Measurements from ENCODE around the gene RASSF6. TPM values are rescaled to one million over a fixed set of nuclear protein-coding genes. Genes with fewer than 3 reads are reported as not detected.

The RASSF6 gene
- total RNA-seq, 1 experiment from 2014 or later: 1.1 TPM

GRCh38 chr4:73609706-73610105, 10.5 kb downstream of the RASSF6 start:
- Histone ChIP-seq H3K9me2 (replicated peaks; ENCODE audit: low read length) (no peaks in the 10 kb centered on the region; the same call in 1 of the 2 replicates), H3K9ac (ENCODE audit: low read length) (0 out of 2 replicates have a peak overlapping the region, but pooled peaks have one; percentile 2), H3K4me2 (ENCODE audit: low read length) (peak overlapping the region; percentile 55), H3K4me1 (ENCODE audit: insufficient read depth, low read length) (peaks cover 64% of the 10 kb centered on the region), H3K79me2 (ENCODE audit: low read length) (no peaks in the 10 kb centered on the region), H2AFZ (ENCODE audit: low read length) (no peak overlapping the region), H3K4me3 (ENCODE audit: low read length) (no peak overlapping the region), H3K27ac (ENCODE audit: low read length) (peak overlapping the region; percentile 54), H3K36me3 (ENCODE audit: low read depth, low read length) (no peaks in the 10 kb centered on the region), H3K9me3 (ENCODE audit: low read length) (no peaks in the 10 kb centered on the region), H3F3A (ENCODE audit: low read length, unreplicated experiment) (peaks cover 3% of the 10 kb centered on the region), H4K20me1 (ENCODE audit: low read length) (no peaks in the 10 kb centered on the region), H3K27me3 (ENCODE audit: low read length) (no peaks in the 10 kb centered on the region)
- TF ChIP-seq EZH2phosphoT487 (IDR thresholded peaks at IDR 0.05; ENCODE audit: borderline replicate concordance, low read length) (no peak), EZH2 (IDR thresholded peaks at IDR 0.05; ENCODE audit: low read length, unreplicated experiment) (no peak)
- CTCF ChIA-PET: no interaction called here
- DNase-seq (peak; percentile 28), ATAC-seq (no peak)
- POLR2A ChIA-PET (ENCODE audit: unreplicated experiment): interaction anchor here (0.6 to 0.7 kb wide), 2 partner anchors 11 to 67 kb away, joined by 4 read pairs; no protein-coding TSS in a partner anchor
- no TSS peak for BruUV-seq (replicated peaks)
- intact Hi-C loops (cut with micrococcal nuclease): loop anchor here (2.0 to 5.0 kb wide), 2 partner anchors 15 to 233 kb away; no protein-coding TSS in a partner anchor

GRCh38 chr4:73608689-73609594, 11.3 kb downstream of the RASSF6 start:
- H3K27ac ChIP-seq (ENCODE audit: low read length): peak overlapping the region; percentile 54
- H3K36me3 ChIP-seq (ENCODE audit: low read depth, low read length): no peaks in the 10 kb centered on the region
- H3K27me3 ChIP-seq (ENCODE audit: low read length): no peaks in the 10 kb centered on the region
- intact Hi-C loops (cut with micrococcal nuclease): loop anchor here (2.0 to 5.0 kb wide), 2 partner anchors 14 to 233 kb away; no protein-coding TSS in a partner anchor
- H2AFZ ChIP-seq (ENCODE audit: low read length): no peak overlapping the region
- no peaks in the 10 kb centered on the region for H3K9me3 ChIP-seq (ENCODE audit: low read length)
- TF ChIP-seq EZH2phosphoT487 (IDR thresholded peaks at IDR 0.05; ENCODE audit: borderline replicate concordance, low read length): no peak
- no peak for TF ChIP-seq EZH2 (IDR thresholded peaks at IDR 0.05; ENCODE audit: low read length, unreplicated experiment)
- TF ChIP-seq CTCF (conservative IDR thresholded peaks at IDR 0.05; ENCODE audit: low read depth, low read length): no peak
- H3K9me2 ChIP-seq (replicated peaks; ENCODE audit: low read length): no peaks in the 10 kb centered on the region; the same call in 1 of the 2 replicates
- no peaks in the 10 kb centered on the region for H3K79me2 ChIP-seq (ENCODE audit: low read length)
- ChIA-PET CTCF (no interaction called here), POLR2A (ENCODE audit: unreplicated experiment) (interaction anchor here (0.6 to 0.7 kb wide), 5 partner anchors 12 to 429 kb away, joined by 3 to 5 read pairs (median 4); partner anchors contain the start of gene CXCL3)
- peaks cover 3% of the 10 kb centered on the region for H3F3A ChIP-seq (ENCODE audit: low read length, unreplicated experiment)
- peaks cover 68% of the 10 kb centered on the region for H3K4me1 ChIP-seq (ENCODE audit: insufficient read depth, low read length)
- H3K4me3 ChIP-seq (ENCODE audit: low read length): no peak overlapping the region
- H3K9ac ChIP-seq (ENCODE audit: low read length): peak overlapping the region; percentile 8; the same call in 1 of the 2 replicates
- H3K4me2 ChIP-seq (ENCODE audit: low read length): peak overlapping the region; percentile 63
- ATAC-seq: peak; percentile 87
- no peaks in the 10 kb centered on the region for H4K20me1 ChIP-seq (ENCODE audit: low read length)
- DNase-seq: peak; percentile 90
- BruUV-seq (replicated peaks): no TSS peak

GRCh38 chr4:73607375-73608033, 12.7 kb downstream of the RASSF6 start:
- H3K9me2 ChIP-seq (replicated peaks; ENCODE audit: low read length): no peaks in the 10 kb centered on the region
- no peak overlapping the region for H3K9ac ChIP-seq (ENCODE audit: low read length)
- no peaks in the 10 kb centered on the region for H3K79me2 ChIP-seq (ENCODE audit: low read length)
- H3F3A ChIP-seq (ENCODE audit: low read length, unreplicated experiment): peaks cover 3% of the 10 kb centered on the region
- intact Hi-C loops (cut with micrococcal nuclease): loop anchor here (2.0 to 5.0 kb wide), 2 partner anchors 13 to 235 kb away; no protein-coding TSS in a partner anchor
- DNase-seq (peak; percentile 62), ATAC-seq (peak; percentile 54)
- H3K36me3 ChIP-seq (ENCODE audit: low read depth, low read length): no peaks in the 10 kb centered on the region
- H3K27me3 ChIP-seq (ENCODE audit: low read length): no peaks in the 10 kb centered on the region
- no peak overlapping the region for H3K4me3 ChIP-seq (ENCODE audit: low read length)
- no TSS peak for BruUV-seq (replicated peaks)
- TF ChIP-seq CTCF (conservative IDR thresholded peaks at IDR 0.05; ENCODE audit: low read depth, low read length) (no peak), EZH2phosphoT487 (IDR thresholded peaks at IDR 0.05; ENCODE audit: borderline replicate concordance, low read length) (no peak), EZH2 (IDR thresholded peaks at IDR 0.05; ENCODE audit: low read length, unreplicated experiment) (no peak)
- H3K9me3 ChIP-seq (ENCODE audit: low read length): no peaks in the 10 kb centered on the region
- H3K27ac ChIP-seq (ENCODE audit: low read length): peak overlapping the region; percentile 51
- H4K20me1 ChIP-seq (ENCODE audit: low read length): no peaks in the 10 kb centered on the region
- H3K4me2 ChIP-seq (ENCODE audit: low read length): peak overlapping the region; percentile 25
- H2AFZ ChIP-seq (ENCODE audit: low read length): no peak overlapping the region
- CTCF ChIA-PET: interaction anchor here (0.8 to 1.0 kb wide), 2 partner anchors 14 to 46 kb away, joined by 4 to 5 read pairs; no protein-coding TSS in a partner anchor
- H3K4me1 ChIP-seq (ENCODE audit: insufficient read depth, low read length): peaks cover 65% of the 10 kb centered on the region
- POLR2A ChIA-PET (ENCODE audit: unreplicated experiment): no interaction called here

Data from PC-3 (cell line).